Measurements from ENCODE around the gene TST.

DNA sequence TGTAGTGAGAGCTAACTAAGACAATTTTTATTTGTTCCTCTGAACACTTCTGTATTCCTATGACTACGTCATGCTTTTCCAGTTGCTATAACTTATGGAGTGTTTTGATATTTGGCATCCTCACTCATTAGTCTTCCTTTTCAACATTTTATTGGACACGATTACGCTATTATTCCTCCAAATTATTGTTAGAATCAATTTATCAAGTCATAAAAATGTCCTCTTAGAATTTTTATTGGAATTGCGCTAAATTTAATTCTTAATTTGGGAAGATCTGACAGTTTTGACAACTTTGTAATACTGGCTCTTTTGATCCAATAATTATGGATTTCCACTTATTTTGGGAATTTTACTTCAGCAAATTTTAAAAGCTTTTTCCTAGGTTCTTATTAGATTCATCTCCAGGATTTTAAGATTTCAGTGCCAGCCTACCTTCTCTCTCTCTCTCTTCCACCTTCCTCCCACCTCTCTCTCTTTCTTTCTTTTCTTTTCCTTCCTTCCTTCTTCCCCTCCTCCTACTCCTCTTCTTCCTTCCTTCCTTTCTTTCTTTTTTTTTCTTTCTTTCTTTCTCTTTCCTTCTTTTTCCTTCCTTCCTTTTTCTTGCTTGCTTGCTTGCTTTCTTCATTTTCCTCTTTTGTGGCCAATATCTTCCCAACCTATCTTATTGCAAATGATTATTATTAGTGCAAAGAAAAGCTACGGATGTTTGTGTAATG lies 50.8 kb downstream of the TST start:
- TF ChIP-seq TAF1 (IDR thresholded peaks at IDR 0.05; ENCODE audit: borderline replicate concordance, low read depth, low read length) (no peak), POLR2AphosphoS5 (IDR thresholded peaks at IDR 0.05; ENCODE audit: low read depth, low read length) (no peak), POLR2A (IDR thresholded peaks at IDR 0.05; ENCODE audit: low read depth, low read length) (no peak)

Data from GM12892 (cell line).